Sigmoid colon (tissue), 7 donors: ENCODE measurements around the gene ST14. TPM values are rescaled to one million over a fixed set of nuclear protein-coding genes. Genes with fewer than 3 reads are reported as not detected.
"Not testable (repeated sequence)": the region's sequence is repeated elsewhere in the genome, so short reads cannot be mapped to it uniquely, and the experiment has no call there.

Source experiments
- DNase-seq: peaks from one replicate; pipeline ENCODE4 v3.0.0-alpha.2; 2019
- H3K27ac ChIP-seq, 4 donors: fragments of 200-600 bp; sonication (generic); one replicate each; pipeline ENCODE4 v1.5.1; 2016 to 2019; ENCODE audit warnings: mild to moderate bottlenecking in 1 of 4
- H3K27me3 ChIP-seq, 3 donors: fragments of 200-600 bp; sonication (generic); one replicate each; pipeline ENCODE4 v1.5.1; 2019; ENCODE audit warnings: mild to moderate bottlenecking in 1 of 3
- H3K36me3 ChIP-seq, 4 donors: fragments of 200-600 bp; sonication (generic); one replicate each; pipeline ENCODE4 v1.5.1; 2016 to 2019
- H3K4me1 ChIP-seq, 4 donors: fragments of 200-600 bp; sonication (generic); one replicate each; pipeline ENCODE4 v1.5.1; 2017 to 2019
- H3K4me3 ChIP-seq, 4 donors: fragments of 200-600 bp; sonication (generic); one replicate each; pipeline ENCODE4 v1.5.1; 2017 to 2019; ENCODE audit warnings: mild to moderate bottlenecking in 2 of 4, moderate library complexity in 1 of 4
- H3K9me3 ChIP-seq, 4 donors: fragments of 200-600 bp in 3 of 4; sonication (generic) in 3 of 4; one replicate each; pipeline versions ENCODE4 v1.5.1 to v1.6.1; 2013 to 2019
- CTCF ChIP-seq, 4 experiments: fragments of 450-650 bp in 3 of 4; fragments of 200-600 bp in 1 of 4; IDR thresholded peaks; one replicate each; pipeline ENCODE4 v1.5.1; 2016 to 2019; ENCODE audit warnings: antibody characterized with exemption in 4 of 4, mild to moderate bottlenecking in 3 of 4, moderate library complexity in 2 of 4
- EP300 ChIP-seq, 4 donors: sonication (generic); formaldehyde crosslinking; IDR thresholded peaks; one replicate each; pipeline ENCODE4 v1.6.1; 2017; ENCODE audit warnings: antibody characterized with exemption in 4 of 4
- POLR2A ChIP-seq, 2 donors: fragments of 450-650 bp; IDR thresholded peaks; one replicate each; pipeline ENCODE4 v1.6.1; 2016; ENCODE audit warnings: antibody characterized with exemption in 2 of 2, mild to moderate bottlenecking in 2 of 2, moderate library complexity in 2 of 2
- POLR2AphosphoS5 ChIP-seq, 4 donors: sonication (generic); formaldehyde crosslinking; IDR thresholded peaks; one replicate each; pipeline ENCODE4 v1.6.1; 2017; ENCODE audit warnings: antibody characterized with exemption in 4 of 4
- WGBS, 2 donors: extraction: QIAGEN DNeasy Blood & Tissue Kit; methylation state at CpG; one replicate each; pipeline ENCODE4 v1.1.7; 2013; 5-methylcytosine and 5-hydroxymethylcytosine counted together
- intact Hi-C: fragments of 100-400 bp; cut with DNase I; formaldehyde crosslinking; loops from one replicate; pipeline ENCODE4 v1.15.1; 2023
- polyA plus RNA-seq, 3 donors: library from polyadenylated mRNA; stranded (reverse); fragments of 200-250 nt; gene quantifications; one replicate each; pipeline ENCODE4 v1.2.3, GENCODE V29; 2013
- total RNA-seq, 4 donors: library from RNA; depleted of rRNA; stranded (reverse); fragments of >200 nt; gene quantifications; one replicate each; pipeline ENCODE4 v1.1.0, GENCODE V29; 2016
- donor health status: healthy with polysubstance abuse.
- donor health status: Bipolar disorder and iron deficiency.
- donor health status: healthy.

ST14 gene
- total and polyA plus RNA-seq, 7 donors = 1.8 to 324 (median 5.1) TPM

- DNase-seq = no peak
- Histone ChIP-seq H3K27me3 (no peaks in the 10 kb centered on the region), H3K4me3 (no peak overlapping the region), H3K36me3 (no peaks in the 10 kb centered on the region), H3K9me3 (no peaks in the 10 kb centered on the region), H3K4me1 (no peaks in the 10 kb centered on the region), H3K27ac (no peak overlapping the region)
- intact Hi-C loops = no loop called here
- WGBS, 2 donors = 33 to 81% methylated on average over 4 of the region's 4 CpGs
- no peak for TF ChIP-seq POLR2AphosphoS5 (IDR thresholded peaks at IDR 0.05)
Observed at GRCh38 chr11:130192845-130193267, 33.3 kb downstream of the ST14 start.

GRCh38 chr11:130193551-130193950 is 34.0 kb downstream of the ST14 start:
- H3K4me1 ChIP-seq, H3K27me3 ChIP-seq, H3K4me3 ChIP-seq, DNase-seq, H3K27ac ChIP-seq, intact Hi-C loops, H3K36me3 ChIP-seq, H3K9me3 ChIP-seq: not testable (repeated sequence)
- WGBS, 2 donors = 52 to 90% methylated on average over 14 of the region's 14 CpGs

GRCh38 chr11:130194241-130195023 is 34.9 kb downstream of the ST14 start:
- TF ChIP-seq POLR2A (IDR thresholded peaks at IDR 0.05) (no peak), CTCF (IDR thresholded peaks at IDR 0.05) (no peak), EP300 (IDR thresholded peaks at IDR 0.05) (no peak), POLR2AphosphoS5 (IDR thresholded peaks at IDR 0.05) (no peak)
- H3K4me1 ChIP-seq = no peaks in the 10 kb centered on the region
- no peaks in the 10 kb centered on the region for H3K36me3 ChIP-seq
- DNase-seq = no peak
- H3K4me3 ChIP-seq = no peak overlapping the region
- intact Hi-C loops = no loop called here
- H3K27me3 ChIP-seq = no peaks in the 10 kb centered on the region
- H3K27ac ChIP-seq = no peak overlapping the region
- H3K9me3 ChIP-seq = no peaks in the 10 kb centered on the region
- 84 to 93% methylated on average over 21 of the region's 21 CpGs for WGBS, 2 donors

- WGBS, 2 donors = 91 to 92% methylated on average over 27 of the region's 27 CpGs
- H3K4me3 ChIP-seq = no peak overlapping the region
- no peaks in the 10 kb centered on the region for H3K9me3 ChIP-seq
- H3K27ac ChIP-seq = no peak overlapping the region
- H3K27me3 ChIP-seq = no peaks in the 10 kb centered on the region
- TF ChIP-seq CTCF (IDR thresholded peaks at IDR 0.05) = no peak
- TF ChIP-seq POLR2A (IDR thresholded peaks at IDR 0.05) = no peak
- TF ChIP-seq POLR2AphosphoS5 (IDR thresholded peaks at IDR 0.05) = no peak
- no peak for TF ChIP-seq EP300 (IDR thresholded peaks at IDR 0.05)
- no peaks in the 10 kb centered on the region for H3K36me3 ChIP-seq
- intact Hi-C loops = no loop called here
- no peaks in the 10 kb centered on the region for H3K4me1 ChIP-seq
- DNase-seq = no peak
Observed at GRCh38 chr11:130197386-130198035, 37.9 kb downstream of the ST14 start.

- Histone ChIP-seq H3K4me1 (no peaks in the 10 kb centered on the region), H3K27me3 (no peaks in the 10 kb centered on the region), H3K4me3 (no peak overlapping the region), H3K27ac (no peak overlapping the region), H3K36me3 (no peaks in the 10 kb centered on the region), H3K9me3 (no peaks in the 10 kb centered on the region)
- TF ChIP-seq POLR2AphosphoS5 (IDR thresholded peaks at IDR 0.05) (no peak), CTCF (IDR thresholded peaks at IDR 0.05) (no peak), EP300 (IDR thresholded peaks at IDR 0.05) (no peak), POLR2A (IDR thresholded peaks at IDR 0.05) (no peak)
- no peak for DNase-seq
- WGBS, 2 donors = 78 to 85% methylated on average over 22 of the region's 22 CpGs
- intact Hi-C loops = no loop called here
Observed at GRCh38 chr11:130198292-130198691, 38.7 kb downstream of the ST14 start.
